DMS 273 (cell line): ENCODE data around the gene FAM83B.
"Not testable (repeated sequence)": the region's sequence is repeated elsewhere in the genome, so short reads cannot be mapped to it uniquely, and the experiment has no call there.

Source experiments
- DNase-seq: peaks from one replicate; lab custom pipeline; 2025; ENCODE audit not compliant: unreplicated experiment; lab: John Stamatoyannopoulos, UW

FAM83B gene, protein sequence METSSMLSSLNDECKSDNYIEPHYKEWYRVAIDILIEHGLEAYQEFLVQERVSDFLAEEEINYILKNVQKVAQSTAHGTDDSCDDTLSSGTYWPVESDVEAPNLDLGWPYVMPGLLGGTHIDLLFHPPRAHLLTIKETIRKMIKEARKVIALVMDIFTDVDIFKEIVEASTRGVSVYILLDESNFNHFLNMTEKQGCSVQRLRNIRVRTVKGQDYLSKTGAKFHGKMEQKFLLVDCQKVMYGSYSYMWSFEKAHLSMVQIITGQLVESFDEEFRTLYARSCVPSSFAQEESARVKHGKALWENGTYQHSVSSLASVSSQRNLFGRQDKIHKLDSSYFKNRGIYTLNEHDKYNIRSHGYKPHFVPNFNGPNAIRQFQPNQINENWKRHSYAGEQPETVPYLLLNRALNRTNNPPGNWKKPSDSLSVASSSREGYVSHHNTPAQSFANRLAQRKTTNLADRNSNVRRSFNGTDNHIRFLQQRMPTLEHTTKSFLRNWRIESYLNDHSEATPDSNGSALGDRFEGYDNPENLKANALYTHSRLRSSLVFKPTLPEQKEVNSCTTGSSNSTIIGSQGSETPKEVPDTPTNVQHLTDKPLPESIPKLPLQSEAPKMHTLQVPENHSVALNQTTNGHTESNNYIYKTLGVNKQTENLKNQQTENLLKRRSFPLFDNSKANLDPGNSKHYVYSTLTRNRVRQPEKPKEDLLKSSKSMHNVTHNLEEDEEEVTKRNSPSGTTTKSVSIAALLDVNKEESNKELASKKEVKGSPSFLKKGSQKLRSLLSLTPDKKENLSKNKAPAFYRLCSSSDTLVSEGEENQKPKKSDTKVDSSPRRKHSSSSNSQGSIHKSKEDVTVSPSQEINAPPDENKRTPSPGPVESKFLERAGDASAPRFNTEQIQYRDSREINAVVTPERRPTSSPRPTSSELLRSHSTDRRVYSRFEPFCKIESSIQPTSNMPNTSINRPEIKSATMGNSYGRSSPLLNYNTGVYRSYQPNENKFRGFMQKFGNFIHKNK

DNA sequence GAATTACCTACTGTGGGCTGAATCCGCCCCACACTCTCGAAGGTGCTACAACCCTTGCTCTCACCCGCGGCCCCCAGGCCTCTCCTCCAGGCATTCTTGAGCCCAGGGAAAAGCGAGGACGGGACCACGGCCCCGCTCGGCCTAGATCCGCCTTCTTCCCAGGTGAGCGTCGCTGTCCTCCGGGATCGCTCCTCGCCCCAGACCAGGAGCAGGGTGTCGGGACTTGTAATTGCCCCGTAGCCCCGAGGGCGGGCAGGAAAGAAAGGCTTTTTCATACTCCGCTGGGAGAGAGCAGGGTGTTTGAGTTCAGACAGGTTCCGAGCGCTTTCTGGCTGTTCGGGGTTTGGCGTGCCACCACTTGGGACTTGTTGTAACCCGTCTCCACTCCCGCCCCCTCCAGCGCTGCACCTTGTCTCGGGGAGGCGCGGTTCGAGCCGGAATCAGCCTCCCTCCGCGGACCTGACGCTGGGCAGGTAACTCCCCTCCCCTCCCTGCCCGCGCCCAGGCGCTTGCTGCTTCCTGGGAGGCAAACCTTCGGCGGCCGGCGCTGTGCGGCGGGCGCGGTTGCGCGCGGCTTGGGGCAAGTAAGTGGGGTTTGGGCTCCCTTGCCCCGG lies at the start of gene FAM83B:
Gene FAM83B, plus strand, starts transcription at position 529 of the 614 bp plus-strand sequence. CDS start 23,476 bp downstream, outside the sequence.
- DNase-seq = peak; percentile 58

DNA sequence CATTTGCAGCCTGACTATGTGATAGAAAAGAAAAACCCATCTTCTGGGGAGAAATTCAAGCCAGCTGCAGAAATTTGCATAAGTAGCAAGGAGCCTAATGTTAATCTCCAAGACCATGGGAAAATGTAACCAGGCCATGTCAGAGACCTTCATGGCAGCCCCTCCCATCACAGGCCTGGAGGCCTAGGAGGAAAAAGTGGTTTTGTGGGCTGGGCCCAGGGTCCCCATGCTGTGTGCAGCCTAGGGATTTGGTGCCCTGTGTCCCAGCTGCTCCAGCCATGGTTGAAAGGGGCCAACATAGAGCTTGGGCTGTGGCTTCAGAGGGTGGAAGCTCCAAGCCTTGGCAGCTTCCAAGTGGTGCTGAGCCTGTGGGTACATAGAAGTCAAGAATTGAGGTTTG lies 49.7 kb upstream of the FAM83B start:
- not testable (repeated sequence) for DNase-seq

DNA sequence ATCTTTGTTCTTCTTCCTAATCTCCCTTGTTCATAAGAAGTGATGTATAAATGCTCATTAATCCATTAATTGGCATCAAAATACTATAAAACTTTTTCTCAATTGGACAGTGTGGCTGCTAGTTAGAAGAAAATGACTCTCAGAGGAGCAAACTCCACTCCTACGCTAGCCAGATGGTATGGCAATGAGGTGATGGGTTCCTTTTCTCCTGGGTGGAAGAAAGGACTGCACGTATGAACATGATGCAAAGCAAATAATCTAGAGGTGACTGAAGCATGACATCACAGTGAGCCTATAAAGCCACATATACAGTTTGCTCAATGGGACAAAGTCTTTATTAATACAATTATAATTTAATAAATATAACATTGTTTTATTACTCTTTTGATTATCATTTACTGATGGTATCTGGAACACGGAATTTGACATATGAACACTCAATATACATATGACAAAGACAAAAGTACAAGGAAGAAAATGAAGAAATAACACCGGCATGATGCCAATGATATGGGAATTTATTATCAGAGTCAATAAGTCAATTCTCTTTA lies 46.4 kb upstream of the FAM83B start:
- DNase-seq = peak; percentile 21

DNA sequence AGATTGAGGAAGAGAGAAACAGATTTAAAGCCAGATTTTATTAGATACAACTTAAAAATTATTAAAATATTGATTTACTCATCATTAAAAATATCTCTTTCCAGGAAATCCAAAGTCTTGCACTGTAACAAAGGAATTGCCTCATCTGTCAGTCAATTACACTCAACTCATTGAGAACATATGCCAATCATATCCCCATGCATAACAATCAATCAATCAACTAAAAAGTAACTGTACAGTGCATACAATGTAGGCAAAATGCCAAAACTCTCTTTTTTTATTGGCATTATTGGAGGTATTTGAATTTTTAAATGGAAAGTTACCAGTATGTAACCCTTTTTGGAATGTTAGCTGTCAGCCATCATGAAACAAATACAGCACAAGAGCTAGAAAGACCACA lies 45.3 kb upstream of the FAM83B start:
- DNase-seq = no peak

DNA sequence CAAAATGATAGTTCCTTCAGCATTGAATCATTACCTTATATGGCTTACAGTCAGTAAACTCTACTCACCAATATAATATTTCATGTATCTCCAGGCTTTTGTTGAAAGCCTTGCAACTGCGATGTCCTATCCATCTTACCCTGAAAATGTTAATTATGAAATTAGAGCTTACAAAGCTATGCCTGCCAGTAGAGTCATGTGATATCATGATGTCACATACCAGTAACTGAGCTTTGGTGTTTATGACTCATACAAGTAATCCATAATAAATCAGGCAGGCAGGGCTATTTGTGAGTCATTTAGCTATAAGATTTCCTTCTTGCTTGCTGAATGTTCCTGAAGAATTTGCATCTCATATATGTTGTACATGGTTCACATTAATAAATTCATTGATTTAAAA lies 44.9 kb upstream of the FAM83B start:
- peak; percentile 42 for DNase-seq

DNA sequence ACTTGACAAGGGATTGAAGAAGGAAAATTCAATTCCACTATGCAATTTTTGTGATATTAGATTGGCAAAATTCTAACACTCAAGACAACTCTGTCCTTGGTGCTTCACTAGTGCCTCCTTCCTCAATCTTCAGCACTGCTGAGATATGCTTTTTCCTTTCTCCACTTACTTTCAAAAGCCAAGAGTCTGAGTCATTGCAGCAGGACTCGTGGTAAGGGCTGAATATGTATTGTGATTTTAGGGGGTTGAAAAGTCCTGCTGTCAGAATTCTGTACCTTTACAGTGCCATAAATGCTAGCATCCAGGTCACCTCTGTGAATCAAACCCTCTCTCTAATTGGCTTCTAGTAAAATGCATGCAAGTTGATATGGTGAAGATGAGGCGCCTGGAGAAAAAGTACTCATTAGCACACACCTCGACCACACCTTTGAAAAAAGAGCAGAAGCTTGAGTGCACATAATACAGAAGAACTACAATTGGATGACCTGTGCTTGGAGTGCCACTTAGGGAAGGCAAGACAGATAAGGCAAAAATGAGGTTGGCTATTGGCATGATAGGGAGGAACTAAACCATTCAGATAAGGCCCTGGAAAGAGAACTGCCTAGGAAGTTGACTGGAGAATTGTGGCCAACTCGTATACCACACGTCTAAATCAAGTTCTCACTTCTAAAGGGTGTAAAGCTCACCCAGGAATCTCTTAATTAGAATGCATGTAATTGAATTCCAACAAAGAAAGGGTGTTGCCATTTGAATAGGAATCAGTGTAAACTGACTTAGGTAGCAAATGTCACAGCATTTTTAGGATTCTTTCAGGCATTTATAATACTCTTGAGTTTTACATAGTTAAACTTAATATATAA lies 43.6 kb upstream of the FAM83B start:
- DNase-seq = no peak

DNA sequence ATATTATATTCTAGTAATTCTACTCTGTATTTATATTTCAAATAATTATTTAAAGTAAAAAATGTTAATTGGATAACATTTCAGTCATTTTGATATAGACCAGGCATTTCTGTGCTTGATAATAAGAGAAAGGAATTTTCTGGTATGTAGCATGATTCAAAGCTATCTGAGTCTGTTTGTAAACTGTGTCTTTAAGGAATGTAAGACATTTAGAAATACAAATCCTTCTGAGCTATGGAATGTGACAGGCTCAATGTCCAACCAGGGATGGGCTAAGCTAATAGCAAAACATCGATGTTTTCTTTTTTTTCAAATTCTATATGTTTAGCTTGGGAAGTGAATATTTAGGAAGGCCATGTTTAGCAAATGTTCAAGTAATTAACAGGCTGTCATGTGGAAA lies 41.5 kb upstream of the FAM83B start:
- no peak for DNase-seq

DNA sequence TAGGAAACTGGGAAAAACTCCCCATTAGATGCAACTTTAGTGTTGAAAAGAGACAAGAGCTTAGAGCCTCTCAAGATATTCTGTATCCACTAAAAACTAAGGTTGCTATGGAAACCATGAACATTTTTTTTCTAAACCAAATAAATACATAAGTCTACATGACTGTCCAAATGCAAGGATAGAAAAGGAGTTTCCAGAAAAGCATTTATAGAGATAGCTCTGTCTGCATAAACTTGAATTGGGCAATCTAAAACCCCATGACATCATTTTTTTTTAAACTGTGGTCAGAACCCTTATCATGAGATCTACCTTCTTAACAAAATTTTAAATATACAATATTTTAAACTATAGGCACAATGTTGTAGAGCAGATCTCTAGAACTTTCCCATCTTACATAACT lies 36.4 kb upstream of the FAM83B start:
- no peak for DNase-seq

DNA sequence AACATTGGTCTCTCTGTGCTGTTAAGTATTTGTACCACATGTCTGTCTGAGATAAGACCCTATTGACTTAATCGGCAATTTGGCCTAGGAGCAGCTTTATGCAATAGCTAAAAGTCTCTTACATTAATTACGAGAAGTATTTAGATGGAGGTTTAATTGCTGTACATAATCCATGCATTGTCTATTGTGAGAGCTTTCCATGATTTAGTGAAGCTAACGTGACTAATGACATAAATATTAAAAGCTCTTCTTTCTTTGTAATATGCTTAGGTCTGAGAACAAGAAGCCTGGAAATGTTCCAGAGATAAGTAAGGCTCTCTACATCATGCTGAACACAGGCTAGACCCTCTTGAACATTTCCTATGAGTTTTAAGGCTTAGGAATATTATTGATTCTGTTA lies 32.7 kb upstream of the FAM83B start:
- no peak for DNase-seq

DNA sequence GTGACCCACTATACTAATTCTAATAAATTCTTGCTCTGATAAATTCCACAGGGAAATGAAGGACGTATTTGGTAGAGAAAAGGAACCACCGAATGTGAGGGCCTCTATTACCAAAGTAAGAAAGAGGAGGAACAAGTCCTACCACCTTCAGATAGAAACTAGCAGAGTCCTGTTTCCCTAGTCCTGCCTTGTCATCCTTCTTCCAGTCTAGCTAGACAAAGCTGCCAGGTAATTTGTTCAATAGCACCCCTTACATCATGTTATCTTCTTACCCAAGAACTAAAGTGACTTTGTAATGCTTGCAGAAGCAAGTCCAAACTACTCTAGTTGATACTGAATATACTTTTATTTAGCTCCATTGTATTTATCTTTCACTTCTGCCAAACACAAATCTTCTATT lies 29.3 kb upstream of the FAM83B start:
- DNase-seq = no peak

DNA sequence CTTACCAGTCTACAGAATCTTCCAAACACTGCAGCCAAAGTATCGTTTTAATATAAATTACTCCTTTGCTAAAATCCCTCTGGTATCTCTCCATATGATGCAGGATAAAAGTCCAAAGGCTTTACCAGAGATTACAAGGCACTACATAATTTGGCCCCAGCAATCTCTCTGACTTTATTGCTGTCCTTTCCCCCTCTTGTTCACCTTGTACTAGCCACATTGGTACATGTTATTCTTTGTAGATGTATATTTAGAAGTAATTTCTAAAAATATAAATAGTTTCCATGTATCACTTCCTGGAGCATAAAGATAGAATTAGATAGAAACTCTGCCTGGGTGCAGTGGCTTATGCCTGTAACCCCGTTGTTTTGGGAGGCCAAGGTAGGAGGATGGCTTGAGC lies 28.7 kb upstream of the FAM83B start:
- DNase-seq = no peak

DNA sequence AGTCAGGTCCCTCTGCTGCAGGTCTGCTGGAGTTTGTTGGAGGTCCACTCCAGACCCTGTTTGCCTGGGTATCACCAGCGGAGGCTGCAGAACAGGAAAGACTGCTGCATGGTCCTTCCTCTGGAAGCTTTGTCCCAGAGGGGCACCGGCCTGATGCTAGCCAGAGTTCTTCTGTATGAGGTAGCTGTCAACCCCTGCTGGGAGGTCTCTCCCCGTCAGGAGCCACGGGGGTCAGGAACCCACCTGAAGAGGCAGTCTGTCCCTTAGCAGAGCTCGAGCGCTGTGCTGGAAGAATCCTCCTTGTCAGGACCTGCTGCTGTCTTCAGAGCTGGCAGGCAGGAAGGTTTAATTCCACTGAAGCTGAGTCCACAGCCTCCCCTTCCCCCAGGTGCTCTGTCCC lies 22.3 kb upstream of the FAM83B start:
- DNase-seq = not testable (repeated sequence)

DNA sequence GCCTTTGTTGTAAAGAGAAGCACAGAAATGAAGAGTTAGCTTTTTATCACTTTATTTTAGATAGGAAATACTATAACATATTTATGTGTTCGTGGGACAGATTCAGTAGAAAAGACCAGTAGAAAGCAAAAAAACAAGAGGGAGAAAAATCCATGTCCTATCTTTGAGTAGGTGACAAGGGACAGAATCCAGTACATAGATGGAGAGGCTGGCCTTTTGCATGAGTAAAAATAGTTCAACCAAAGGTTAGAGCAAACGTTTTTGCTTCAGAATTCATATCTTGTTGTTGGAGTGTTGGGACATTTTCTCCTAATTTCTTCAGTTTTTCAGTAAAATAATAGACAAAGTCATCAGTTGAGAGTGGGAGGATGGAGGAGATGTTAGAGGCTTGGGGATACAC lies 19.6 kb upstream of the FAM83B start:
- no peak for DNase-seq

DNA sequence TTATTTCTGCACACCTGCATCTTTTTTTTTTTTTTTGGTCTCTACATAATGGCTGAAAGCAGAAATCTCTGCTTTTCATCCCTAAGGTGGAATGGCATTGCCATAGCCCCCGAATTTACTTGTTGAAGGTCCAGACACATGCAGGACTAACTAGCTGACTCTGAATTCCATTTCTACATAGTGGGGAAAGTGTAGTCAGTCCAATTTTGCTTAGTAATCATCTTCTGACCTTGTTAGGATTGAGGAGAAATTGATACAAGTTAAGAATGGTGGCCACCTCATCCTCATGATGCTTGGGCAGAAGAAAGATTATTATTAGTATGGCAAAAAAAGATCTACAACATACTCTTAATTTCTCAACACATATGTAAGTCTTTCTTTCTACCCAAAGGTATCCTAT lies 16.4 kb upstream of the FAM83B start:
- no peak for DNase-seq

DNA sequence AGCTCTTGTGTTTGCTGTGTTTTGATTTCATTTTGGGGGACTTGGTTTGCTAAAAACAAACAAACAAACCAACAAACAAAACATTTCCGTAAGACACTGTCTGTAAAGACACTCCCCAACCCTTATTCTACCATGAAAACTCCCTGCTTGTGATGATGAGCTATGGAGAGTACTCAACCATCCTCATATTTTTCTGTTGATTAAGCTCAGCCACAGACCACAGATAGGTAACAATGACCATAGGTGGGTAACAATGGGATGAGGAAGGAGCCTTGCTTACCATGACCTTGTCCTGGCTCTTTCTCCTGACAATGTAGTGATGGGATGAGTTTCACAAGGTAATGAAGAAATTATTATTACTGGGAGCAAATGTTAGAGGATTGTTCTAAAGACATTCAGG lies 11.4 kb upstream of the FAM83B start:
- no peak for DNase-seq

DNA sequence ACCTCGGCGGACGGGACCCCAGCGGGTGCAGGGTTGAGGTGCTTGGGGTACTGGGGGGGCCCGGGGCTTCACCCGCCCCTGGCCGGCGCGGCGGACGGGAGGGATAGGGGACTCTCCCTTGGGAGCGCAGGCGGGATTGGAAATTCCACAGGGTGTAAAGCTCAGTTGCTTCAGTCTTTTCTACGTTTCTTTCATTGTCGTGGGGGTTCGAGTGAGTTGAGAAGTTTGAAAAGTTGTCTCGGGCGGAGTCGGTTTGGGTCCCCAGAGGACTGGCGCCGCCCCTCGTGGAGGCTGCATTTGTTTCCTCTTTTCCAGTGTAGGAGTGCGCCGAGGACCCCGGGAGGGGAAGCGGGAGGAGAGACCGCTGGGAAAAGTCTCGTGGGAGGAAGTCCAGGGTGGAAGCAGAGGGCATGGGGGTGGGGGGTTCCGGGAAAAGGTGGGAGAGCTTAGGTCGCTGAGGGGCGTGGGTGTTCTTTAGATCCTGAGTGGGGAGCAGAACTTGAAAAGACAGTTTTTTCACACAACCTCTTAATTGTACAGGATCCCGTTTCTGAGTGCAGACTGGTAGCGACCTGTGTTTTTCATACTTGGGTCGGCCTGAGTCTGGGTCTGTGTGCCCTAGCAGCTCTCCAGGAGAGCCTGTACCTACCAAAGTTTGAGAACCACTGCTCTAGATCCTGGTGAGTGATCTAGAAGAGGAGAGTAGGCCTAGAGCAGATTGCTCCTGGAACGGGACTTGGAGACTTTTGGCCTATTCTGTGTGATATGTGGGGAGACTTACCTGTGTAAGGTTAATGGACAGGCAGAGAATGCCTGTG lies 495 bp downstream of the FAM83B start:
- DNase-seq = peak; percentile 40

DNA sequence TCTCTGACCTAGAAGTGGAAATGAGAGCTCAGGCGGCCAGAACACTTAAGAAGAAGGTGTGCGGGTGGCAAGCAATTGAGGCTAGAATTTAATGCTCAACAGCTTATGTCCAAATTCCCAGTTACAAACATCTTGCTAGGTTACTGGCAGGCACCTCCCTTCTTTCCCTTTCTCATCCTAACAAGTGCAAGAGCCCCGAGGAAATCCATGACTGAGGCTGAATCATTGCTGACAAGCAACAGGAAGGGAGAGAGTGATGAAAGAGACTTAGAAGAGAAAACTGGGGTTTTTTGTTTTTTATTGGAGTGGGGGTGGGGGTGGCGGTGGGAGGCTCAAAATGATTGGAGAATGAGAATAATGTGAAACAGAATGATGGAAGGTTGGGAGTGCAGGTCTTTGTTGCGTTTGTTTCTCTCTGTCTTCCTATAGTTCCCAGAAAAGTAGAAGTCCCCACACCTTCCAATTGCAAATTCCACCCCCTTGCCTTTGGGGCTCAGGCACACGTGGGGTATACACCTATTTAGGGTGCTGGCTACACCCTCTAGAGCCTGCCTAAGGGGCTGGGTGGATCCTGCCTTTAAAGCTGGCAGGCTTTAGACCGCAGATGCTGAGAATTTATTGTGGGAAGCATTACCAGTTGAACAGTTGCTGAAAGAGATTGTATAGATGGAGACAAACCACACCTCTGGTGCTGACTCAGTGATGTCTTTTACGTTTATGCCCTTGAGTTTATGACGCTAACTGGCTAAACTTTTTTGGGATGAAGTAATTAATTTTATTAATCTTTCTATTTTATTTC lies 1.4 kb downstream of the FAM83B start:
- no peak for DNase-seq

DNA sequence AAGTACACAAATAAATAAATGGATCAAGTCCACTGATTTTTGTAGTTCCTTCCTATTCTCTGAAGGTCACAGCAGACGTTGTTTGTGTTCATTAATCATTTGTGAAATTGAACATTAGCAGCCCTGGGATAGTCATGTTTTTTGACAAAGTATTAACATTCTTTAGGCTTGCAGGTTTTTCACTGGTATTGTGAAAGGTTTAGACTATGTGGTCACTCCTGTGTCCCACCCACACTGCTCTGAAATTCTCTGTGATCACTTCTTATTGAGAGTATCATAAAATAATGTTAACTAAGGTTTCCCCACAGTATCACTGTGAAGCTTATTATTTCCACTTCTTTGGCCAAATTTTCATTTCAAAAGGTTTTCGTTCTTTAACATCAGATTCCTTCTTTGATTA lies 3.5 kb downstream of the FAM83B start:
- no peak for DNase-seq

DNA sequence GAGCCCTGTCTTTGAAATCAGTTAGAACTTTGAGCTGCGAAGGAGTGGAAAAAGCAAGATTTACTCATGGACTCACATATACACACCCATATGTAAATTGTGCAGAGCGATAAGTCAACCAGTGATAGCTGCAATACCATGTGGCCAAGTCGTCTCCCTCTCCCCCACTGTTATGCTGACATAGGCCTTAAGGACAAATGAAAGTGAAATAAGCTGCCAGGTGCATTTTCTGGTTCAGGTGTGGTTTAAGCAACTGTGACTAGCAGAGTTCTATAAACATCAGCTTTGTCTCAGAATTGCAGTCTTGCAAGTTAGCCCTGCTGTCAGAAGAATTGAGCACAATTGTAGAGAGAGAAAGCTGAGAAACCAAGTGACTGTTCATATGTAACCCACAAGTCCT lies 9.6 kb downstream of the FAM83B start:
- no peak for DNase-seq
